Neural progenitor cell (in vitro differentiated cells): ENCODE data around the gene RPRD2.

Experiments
- CTCF ChIP-seq: fragments of 200-600 bp; sonication (generic); IDR thresholded peaks from 2 replicates; pipeline ENCODE4 v1.5.1; 2017; ENCODE audit warnings: antibody characterized with exemption, mild to moderate bottlenecking
- EZH2 ChIP-seq: fragments of 200-600 bp; sonication (generic); IDR thresholded peaks from 2 replicates; pipeline ENCODE4 v1.6.1; 2017; ENCODE audit warnings: antibody characterized with exemption, mild to moderate bottlenecking, moderate library complexity

GRCh38 chr1:150410582-150411101 lies 46.7 kb downstream of the RPRD2 start:
- TF ChIP-seq EZH2 (no peak), CTCF (no peak)
